ENCODE data around the gene MPP4. TPM values are rescaled to one million over a fixed set of nuclear protein-coding genes. Genes with fewer than 3 reads are reported as not detected.

The MPP4 gene
- total RNA-seq, 1 experiment from 2014 or later, result not detected

DNA sequence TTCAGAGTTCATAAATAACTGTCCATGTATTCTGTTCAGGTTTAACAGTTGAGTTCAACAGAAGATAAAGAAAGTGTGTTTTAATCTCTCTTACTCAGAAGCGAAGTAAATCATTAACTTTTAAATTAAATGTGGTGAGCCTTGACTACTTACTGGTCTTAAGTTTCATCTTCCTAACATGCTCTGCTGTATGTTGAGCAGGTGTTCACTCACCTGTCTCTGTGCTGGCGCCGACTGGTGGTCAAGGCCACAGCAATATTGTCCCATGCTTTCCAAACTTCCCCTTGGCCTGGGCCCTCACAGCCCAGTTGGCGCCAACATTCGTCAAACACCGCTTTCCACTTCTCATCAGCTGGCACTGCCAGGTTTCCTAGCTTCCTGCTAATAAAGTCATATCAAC is 17.0 kb upstream of the MPP4 start:
- intact Hi-C loops (cut with micrococcal nuclease; ENCODE audit: unreplicated experiment), result no loop called here
- no peaks in the 10 kb centered on the region for H3K9me3 ChIP-seq (ENCODE audit: control insufficient read depth, insufficient read depth, low read depth, low read length)
- ATAC-seq (no peak), DNase-seq (ENCODE audit: low read depth, low spot score) (no peak)
- H3K36me3 ChIP-seq (ENCODE audit: control insufficient read depth, insufficient read depth, low read length), result peaks cover 41% of the 10 kb centered on the region
- TF ChIP-seq REST (IDR thresholded peaks at IDR 0.05; ENCODE audit: insufficient read depth in 1 of 2, low read depth in 2 of 2, low read length in 1 of 2), result no peak
- TF ChIP-seq TCF7L2 (IDR thresholded peaks at IDR 0.05; ENCODE audit: low read depth, low read length), result no peak
- TF ChIP-seq CTCF (IDR thresholded peaks at IDR 0.05), result no peak
- TF ChIP-seq SIN3A (IDR thresholded peaks at IDR 0.05; ENCODE audit: borderline replicate concordance, insufficient read depth, low read depth, low read length), result no peak
- TF ChIP-seq POLR2AphosphoS5 (IDR thresholded peaks at IDR 0.05; ENCODE audit: low read depth, low read length), result no peak
- H3K4me3 ChIP-seq (ENCODE audit: low read depth in 2 of 2, low read length in 2 of 2), result no peak overlapping the region
- POLR2A ChIA-PET, result interaction anchor here (0.6 kb wide), 1 partner anchor 54 kb away, joined by 3 read pairs; no protein-coding TSS in a partner anchor
- no peaks in the 10 kb centered on the region for H3K4me1 ChIP-seq (ENCODE audit: control insufficient read depth, insufficient read depth, low read length)
- no peak overlapping the region for H3K27ac ChIP-seq (ENCODE audit: low read length)
- H3K27me3 ChIP-seq (ENCODE audit: control insufficient read depth, insufficient read depth, low read length), result no peaks in the 10 kb centered on the region
- CTCF ChIA-PET, result no interaction called here
- no TSS peak for BruUV-seq (replicated peaks)
- in situ Hi-C loops (cut with HindIII; ENCODE audit: low pct_unique_long_range_greater_than_20kb, low sequenced_read_pairs), result no loop called here

DNA sequence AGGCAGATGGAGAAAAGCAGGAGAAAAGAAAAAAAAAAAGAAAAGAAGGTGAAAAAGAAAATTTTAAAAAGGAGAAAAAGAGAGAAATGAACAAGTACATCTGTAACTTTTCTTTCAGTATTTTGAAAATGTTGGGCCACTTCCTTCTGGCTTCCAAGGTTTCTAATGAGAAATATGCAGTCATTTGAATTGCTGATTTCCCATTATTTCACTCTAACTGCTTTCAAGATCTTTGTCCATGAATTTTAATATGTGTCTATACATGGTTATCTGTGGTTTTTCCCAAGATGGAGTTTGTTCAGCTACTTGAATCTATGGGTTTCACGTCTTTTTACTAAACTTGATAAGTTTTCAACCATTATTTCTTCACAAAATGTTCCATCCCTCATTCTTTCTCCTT is 14.3 kb upstream of the MPP4 start:
- BruUV-seq (replicated peaks), result no TSS peak

More for the DNA sequence above, 14.3 kb upstream of the MPP4 start:
- ChIA-PET POLR2A (no interaction called here), CTCF (no interaction called here)
- H3K4me1 ChIP-seq (ENCODE audit: control insufficient read depth, insufficient read depth, low read length), result no peaks in the 10 kb centered on the region
- H3K27ac ChIP-seq (ENCODE audit: low read length), result no peak overlapping the region
- no peak for ATAC-seq
- in situ Hi-C loops (cut with HindIII; ENCODE audit: low pct_unique_long_range_greater_than_20kb, low sequenced_read_pairs), result no loop called here
- intact Hi-C loops (cut with micrococcal nuclease; ENCODE audit: unreplicated experiment), result no loop called here
- peaks cover 52% of the 10 kb centered on the region for H3K36me3 ChIP-seq (ENCODE audit: control insufficient read depth, insufficient read depth, low read length)
- TF ChIP-seq REST (IDR thresholded peaks at IDR 0.05; ENCODE audit: insufficient read depth in 1 of 2, low read depth in 2 of 2, low read length in 1 of 2), result no peak
- TF ChIP-seq TCF7L2 (IDR thresholded peaks at IDR 0.05; ENCODE audit: low read depth, low read length), result no peak
- TF ChIP-seq CTCF (IDR thresholded peaks at IDR 0.05), result no peak
- TF ChIP-seq POLR2AphosphoS5 (IDR thresholded peaks at IDR 0.05; ENCODE audit: low read depth, low read length), result no peak
- no peak for TF ChIP-seq SIN3A (IDR thresholded peaks at IDR 0.05; ENCODE audit: borderline replicate concordance, insufficient read depth, low read depth, low read length)
- no peaks in the 10 kb centered on the region for H3K9me3 ChIP-seq (ENCODE audit: control insufficient read depth, insufficient read depth, low read depth, low read length)
- no peak for DNase-seq (ENCODE audit: low read depth, low spot score)
- H3K27me3 ChIP-seq (ENCODE audit: control insufficient read depth, insufficient read depth, low read length), result no peaks in the 10 kb centered on the region
- H3K4me3 ChIP-seq (ENCODE audit: low read depth in 2 of 2, low read length in 2 of 2), result no peak overlapping the region
